ENCODE data around the gene CXorf49.

CXorf49 gene

DNA sequence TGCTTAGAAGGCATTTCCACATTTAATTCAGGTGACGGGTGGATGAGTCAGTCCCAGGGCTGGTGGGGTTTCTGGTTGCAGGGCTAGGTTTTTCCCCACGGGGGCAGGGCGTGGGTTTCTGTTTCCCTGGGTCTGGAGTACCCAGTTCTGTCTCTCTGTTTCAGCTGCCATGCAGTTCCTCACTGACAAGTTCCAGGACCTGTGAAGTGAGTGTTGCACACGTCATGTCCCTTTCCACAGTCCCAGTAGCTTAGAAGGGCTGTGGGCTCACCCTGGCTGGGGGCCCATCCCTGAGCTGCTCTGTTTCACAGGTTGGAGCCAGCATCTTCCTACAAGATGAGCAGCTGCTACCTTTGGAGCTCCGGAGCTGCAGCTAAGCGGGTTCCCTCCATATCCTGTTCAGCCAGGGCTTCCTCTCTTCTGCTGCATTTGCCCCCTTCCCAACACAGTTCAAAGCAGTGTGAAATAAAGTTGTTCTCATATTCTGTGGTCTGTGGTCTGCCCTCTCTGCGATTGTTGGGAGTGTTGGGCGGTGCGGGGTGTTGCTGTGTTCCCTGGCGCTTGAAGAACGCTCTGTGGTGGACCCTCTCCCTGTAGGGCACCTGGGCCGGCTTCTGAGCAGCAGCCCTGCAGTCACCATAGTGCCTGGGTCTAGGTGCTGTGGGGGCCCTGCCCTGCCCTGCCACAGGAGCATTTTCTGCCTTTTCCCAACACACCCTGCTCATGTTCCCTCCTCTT lies 46.9 kb downstream of the CXorf49 start:
- DNase-seq: no peak

DNA sequence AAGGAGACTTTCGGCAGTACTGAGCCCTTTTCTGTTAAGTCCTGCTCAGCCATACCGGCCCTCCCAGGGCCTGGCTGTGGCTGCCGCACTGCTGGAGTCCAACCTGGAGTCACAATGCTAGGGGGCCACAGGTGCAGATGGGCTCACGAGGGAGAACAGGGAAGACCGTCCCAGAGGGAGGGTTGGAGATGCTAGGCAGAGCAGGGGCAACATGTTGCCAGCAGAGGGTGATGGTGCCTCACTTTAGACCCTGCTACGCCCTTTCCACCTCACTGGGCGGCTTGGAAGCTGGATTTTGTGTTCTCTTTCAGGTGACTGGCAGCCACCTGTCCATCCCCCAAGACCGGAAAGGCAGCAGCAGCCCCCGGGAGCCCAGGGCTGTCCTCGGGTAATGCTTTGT lies 48.1 kb downstream of the CXorf49 start:
- peak; percentile 23 for DNase-seq

DNA sequence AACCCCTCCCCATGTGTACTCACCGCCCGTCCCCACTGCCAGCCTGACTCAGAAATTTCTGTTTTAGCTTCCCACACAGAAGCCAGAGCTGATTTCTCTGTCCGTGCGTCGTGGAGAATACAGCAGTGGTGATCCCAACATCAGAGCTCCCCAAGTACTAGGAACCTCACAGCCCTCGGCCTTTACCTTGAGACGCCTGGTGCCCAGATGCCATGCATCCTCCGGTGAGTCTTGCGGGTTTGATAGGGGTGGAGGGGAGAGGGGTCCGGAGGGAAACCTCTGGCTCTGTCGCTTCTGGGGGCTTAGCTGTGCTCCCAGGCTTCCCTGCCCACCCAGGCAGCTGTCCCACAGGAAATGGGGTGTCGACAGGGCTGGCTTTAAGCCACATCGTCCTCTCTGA lies 48.6 kb downstream of the CXorf49 start:
- no peak for DNase-seq

DNA sequence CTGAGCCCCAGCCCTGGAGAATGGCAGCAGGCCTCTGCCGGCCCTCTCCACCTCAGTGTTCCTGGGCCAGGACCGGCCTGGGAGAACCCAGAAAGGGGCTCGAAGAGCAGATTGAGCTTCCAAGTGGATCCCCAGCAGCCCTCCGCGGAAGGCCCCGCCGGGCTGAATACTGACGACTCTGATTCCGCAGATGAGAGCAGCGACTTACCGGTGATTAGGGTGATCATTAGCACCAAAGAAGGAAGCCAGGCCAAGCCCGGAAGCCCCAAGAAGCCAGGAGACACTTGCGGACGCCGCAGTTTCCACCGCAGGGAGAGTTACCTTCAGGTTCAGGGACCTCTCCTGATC lies 49.9 kb downstream of the CXorf49 start:
- no peak for DNase-seq

DNA sequence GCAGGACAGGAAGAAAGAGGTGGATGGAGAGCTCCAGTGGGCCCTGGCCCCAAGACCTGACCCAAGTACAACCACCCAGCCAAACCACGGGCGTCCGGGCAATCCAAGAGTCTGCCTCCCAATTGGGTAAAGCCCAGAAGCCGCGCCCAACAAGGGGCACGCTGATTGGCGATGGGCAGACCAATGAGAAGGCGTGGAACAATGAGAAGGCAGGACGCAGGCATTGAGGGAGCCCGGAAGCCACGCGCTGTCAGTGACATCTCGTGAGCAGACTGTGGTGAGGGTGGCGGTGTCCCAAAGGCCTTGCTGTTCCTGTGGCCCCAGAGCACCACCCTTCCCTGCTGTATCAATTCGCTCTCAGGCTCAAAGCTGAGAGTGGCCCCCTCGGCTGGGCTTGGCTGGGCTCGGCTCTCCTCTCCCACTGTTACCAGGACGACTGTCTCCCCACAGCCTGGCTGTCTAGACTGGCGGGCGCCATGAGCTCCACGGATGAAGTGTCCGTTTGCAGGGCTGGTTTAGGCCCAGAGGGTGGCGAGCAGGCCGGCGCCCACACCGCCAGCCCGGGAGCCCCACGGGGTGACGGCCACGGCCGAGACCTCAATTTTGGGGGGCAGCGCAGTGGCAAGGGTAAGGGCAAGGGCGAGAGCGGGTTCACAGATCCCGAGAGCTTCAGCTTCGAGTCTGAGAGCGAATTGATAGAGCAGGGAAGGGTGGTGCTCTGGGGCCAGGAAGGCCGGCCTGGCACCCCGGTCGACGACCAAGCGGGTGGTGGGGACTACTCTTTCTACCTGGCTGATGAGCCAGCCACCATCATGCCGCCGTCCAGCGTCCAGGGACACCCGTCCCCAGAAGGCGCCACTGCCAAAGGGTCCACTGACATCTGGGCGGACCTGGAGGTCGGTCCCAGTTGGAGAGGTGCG lies 50.5 kb downstream of the CXorf49 start, which contains the start of gene LOC101059915:
Gene LOC101059915, plus strand, starts transcription at position 219 of the 920 bp plus-strand sequence.
- DNase-seq: no peak

DNA sequence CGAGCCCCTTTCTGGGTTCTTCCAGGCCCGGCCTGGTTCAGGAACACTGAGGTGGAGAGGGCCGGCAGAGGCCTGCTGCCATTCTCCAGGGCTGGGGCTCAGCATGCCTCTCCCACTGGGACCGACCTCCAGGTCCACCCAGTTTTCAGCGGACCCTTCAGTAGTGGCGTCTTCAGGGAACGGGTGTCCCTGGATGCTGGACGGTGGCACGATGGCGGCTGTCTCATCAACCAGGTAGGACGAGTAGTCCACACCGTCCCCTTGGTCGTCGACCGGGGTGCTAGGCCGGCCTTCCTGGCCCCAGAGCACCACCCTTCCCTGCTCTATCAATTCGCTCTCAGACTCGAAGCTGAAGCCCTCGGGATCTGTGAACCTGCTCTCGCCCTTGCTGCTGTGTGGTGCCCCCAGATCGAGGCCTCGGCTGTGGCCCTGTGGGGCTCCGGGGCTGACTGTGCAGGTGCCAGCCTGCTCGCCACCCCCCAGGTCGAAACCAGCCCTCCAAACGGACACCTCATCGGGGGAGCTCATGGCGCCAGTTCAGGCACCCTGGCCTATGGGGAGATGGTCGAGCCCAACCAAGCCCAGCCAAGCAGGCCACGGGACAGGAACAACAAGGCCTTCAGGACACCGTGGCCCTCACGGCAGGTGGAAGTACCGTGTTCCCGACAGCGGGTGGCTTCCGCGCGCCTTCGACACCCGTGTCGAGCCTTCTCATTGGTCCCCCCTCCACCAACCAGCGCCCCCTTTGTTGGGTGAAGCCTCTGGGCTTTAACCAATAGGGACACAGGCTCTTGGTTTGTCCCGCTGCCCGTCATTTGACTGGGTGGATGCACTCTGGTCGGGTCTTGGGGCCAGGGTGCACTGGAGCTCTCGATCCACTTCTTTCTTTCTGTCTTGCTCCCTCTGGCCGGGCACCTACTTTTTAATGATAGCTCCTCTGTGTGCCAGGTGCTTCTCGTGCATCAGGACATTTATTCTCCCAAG lies 51.6 kb downstream of the CXorf49 start:
- DNase-seq: no peak

GRCh38 chrX:71665747-71666146 lies 52.3 kb downstream of the CXorf49 start:
- no peak for DNase-seq

- DNase-seq: no peak
Observed at GRCh38 chrX:71664889-71665491, 53.1 kb downstream of the CXorf49 start.

Data from eye (tissue), 1 donor.